B cell (primary cell): ENCODE data around the gene RHEBL1.

Source experiments
- EZH2 ChIP-seq: IDR thresholded peaks from 2 replicates; pipeline ENCODE4 v1.6.1; 2012; ENCODE audit warnings: borderline replicate concordance, low read depth, mild to moderate bottlenecking, moderate library complexity, low read length; ENCODE audit not compliant: insufficient read depth, poor library complexity, severe bottlenecking
- TF ChIP-seq, protein P1 (sequence below): fragments of 200-600 bp; IDR thresholded peaks from one replicate; pipeline ENCODE4 v1.8.0; 2022; ENCODE audit warnings: antibody characterized with exemption, mild to moderate bottlenecking

DNA sequence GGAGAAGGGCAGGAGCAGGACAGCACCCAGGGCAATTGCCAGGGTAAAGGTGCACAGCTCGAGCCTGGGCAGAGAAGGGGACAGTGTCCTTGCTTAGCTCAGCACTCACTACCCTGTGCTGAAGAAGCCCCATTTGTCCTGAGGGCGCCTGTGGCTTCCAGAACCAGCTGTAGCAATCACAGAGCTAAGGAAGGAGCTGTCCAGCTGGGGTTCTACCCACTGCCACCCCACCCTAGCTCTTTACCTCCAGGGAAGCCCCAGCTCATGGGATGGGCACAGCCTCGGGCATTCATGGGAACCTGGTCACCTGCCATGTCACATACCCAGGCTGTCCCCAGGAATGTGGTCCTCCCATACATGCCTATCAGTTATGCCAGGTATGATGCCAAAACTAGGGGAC, 35.0 kb upstream of the RHEBL1 start:
- TF ChIP-seq, protein P1, sequence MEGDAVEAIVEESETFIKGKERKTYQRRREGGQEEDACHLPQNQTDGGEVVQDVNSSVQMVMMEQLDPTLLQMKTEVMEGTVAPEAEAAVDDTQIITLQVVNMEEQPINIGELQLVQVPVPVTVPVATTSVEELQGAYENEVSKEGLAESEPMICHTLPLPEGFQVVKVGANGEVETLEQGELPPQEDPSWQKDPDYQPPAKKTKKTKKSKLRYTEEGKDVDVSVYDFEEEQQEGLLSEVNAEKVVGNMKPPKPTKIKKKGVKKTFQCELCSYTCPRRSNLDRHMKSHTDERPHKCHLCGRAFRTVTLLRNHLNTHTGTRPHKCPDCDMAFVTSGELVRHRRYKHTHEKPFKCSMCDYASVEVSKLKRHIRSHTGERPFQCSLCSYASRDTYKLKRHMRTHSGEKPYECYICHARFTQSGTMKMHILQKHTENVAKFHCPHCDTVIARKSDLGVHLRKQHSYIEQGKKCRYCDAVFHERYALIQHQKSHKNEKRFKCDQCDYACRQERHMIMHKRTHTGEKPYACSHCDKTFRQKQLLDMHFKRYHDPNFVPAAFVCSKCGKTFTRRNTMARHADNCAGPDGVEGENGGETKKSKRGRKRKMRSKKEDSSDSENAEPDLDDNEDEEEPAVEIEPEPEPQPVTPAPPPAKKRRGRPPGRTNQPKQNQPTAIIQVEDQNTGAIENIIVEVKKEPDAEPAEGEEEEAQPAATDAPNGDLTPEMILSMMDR: no peak
- TF ChIP-seq EZH2: no peak
